GM19043 (cell line): ENCODE measurements around the gene SMIM13.
A peak's percentile ranks its signal among the peaks of the same experiment; 100 is the strongest.

Experiments
- ATAC-seq: cut with Tn5 transposase; IDR thresholded peaks from one replicate; pipeline ENCODE4 v1.9.1; 2021; ENCODE audit warnings: low read depth; ENCODE audit not compliant: unreplicated experiment

Gene SMIM13

DNA sequence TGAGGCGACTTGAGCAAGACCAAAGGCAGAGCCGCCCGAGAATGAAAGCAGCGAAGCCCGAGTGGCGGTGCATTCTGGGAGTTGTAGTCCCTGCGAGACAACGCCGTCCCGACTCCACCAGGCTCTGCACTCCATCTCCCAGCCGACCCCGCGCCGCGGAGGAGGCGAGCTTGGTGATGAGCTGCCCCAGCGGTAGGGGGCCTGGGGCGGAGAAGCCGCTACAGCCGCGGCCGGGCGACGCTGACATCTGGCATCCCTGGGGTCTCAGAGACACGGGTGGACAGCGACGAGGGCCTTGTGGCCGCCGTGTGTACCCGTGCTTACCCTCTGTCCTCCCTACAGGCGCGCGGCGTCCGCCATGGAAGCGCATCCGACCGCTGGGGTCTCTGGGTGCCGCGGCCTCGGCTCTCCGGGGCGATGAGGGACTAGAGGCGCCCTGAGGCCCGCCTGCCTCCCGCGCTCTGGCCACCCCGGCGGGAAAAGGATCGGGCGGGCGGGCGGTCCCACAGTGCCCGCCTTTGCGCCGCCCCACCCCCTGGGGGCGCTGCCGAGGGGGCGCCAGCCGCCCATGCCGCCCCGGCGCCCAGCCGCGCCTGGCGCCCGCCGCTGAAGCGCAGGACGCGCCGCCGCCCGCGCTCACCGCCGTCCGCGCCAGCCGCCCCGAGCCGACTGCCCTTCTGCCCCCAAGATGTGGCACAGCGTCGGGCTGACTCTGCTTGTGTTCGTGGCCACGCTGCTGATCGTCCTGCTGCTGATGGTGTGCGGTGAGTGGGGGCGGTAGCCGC is at the start of gene SMIM13:
Gene SMIM13 (plus strand): TSS at position 209 of the 785 bp plus-strand sequence. CDS start 480 bp downstream, at position 689.
- ATAC-seq, result peak; percentile 85

- peak; percentile 56 for ATAC-seq
These were observed 49.5 kb upstream of the SMIM13 start, which contains the start of gene ELOVL2 for GRCh38 chr6:11043961-11044711. Gene ELOVL2 (minus strand): TSS chr6:11044305. CDS start chr6:11044230, 75 bp downstream.

- ATAC-seq, result no peak
These were observed 48.9 kb upstream of the SMIM13 start for GRCh38 chr6:11044712-11045167.

DNA sequence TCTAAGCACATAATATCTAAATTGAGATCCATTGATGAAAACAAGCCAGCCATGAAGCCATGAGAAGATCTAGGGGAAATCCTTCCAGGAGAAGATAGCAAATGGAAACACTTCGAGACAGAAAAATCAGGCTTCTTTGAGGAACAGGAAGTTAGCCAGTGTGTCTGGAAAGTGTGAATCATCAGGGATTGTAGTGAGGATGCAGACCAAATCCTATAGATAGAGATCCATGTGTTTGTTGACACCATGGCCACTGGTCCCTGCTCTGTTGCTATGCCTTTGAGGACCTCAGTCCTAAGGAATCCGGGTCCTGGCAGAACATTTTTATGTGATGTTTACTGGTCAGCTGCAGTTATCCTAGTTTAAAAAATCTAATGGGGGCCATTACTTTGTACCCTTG is 42.9 kb upstream of the SMIM13 start:
- no peak for ATAC-seq

DNA sequence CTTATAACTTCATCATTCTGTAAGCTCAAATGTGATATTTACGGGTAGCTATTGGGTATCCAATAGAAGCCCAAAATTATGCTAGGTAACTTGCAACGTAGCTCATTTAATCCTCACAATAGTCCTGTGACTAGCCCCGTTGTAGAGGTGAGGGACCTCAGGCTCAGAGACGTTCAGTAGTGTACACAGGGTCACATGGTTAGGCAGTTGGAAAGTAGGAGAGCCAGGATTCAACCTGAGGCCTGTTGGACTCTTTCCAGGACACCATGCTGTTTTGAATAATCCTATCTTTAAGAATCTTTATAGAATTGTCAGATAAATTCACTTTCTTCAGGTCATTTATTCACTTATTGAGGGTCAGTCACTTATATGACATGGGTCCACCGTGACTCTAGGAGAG is 40.3 kb upstream of the SMIM13 start:
- no peak for ATAC-seq

GRCh38 chr6:11054722-11055121 is 38.9 kb upstream of the SMIM13 start:
- ATAC-seq, result no peak

DNA sequence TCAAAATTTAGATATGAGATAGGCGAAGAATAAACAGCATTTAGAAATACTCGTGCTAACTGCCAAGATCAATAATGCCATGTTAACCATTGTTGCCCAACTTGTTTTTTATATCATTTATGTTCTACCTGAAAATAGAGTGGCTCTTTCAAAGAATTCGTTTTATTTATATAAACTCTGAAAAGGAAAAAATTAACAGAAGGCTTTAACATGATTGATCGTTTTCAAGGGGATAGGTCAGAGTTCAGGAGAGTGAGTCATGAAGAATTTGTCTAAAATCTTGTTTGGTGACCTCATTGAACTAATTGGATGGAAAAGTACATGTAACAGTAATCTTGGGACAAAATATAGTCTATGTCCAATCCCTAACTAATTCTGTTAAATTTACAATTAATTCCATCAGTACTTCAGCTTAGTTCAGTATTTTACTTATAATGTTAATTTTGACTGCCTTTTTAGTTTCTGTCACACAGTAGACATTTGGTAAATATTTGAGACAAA is 38.5 kb upstream of the SMIM13 start:
- no peak for ATAC-seq

DNA sequence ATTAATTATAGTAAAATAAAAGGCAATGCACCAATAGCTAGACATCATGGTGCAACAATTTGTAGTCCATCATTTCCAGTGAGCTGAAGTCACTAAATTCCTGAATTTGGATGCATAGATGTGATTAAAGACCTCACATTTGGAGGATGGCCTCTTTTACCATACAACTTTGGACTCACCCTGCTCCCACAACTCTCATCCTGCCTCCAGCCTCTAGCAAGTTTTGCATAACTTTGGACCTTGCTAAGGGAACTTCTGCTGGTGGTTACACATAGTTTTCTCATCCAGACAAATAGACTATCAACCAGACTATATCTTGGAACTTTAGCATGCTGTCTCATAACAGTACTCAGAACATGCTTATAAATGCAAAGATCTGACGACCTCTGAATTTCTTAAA is 36.8 kb upstream of the SMIM13 start:
- ATAC-seq, result no peak

DNA sequence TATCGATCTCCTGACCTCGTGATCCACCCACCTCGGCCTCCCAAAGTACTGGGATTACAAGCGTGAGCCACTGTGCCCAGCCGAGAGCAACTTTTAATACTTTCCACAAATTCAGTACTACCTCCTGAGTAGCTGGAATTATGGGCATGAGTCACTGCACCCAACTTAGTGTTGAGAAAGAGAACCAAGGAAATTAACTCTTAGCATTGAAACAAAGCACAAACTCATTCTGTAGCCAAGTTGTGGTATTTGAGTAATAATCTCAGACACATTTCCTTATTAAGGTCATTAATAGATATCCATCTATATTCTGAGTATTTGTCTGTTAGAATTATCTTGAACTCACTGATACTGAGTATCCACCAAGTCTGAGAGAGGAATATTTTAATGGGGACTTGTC is 35.2 kb upstream of the SMIM13 start:
- no peak for ATAC-seq

DNA sequence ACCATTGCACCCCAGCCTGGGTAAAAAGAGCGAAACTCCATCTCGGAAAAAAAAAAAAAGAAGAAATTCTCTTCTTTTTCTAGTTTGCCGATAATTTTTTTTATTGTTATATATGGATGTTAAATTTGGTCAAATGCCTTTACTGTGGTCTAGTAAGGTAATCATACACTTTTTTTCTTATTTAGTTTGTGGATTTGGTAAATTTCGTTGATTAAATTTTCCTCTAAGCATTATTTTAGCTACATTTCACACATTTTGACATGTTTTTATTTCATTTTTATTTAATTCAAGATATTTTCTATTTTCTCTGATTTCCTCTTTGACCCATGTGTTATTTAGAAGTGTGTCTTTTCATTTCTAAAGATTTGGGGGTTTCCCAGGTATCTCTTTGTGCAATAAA is 31.6 kb upstream of the SMIM13 start:
- no peak for ATAC-seq

DNA sequence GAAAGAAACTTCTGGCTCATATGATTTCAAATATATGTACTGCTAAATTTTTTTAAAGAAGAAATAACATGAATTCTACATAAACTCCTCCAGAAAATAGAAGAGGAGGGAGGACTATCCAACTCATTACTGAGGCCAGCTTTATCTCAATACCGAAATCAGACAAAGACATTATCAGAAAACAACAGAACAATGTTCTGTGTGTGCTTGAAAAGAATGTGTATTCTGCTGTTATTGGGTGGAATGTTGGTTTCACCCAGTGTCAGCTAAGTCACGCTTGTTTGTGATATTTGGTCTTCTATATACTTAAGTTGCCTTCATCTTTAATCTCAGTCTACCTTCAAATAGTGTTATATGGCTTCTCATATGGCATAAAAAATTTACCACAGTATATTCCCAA is 30.9 kb upstream of the SMIM13 start:
- no peak for ATAC-seq

DNA sequence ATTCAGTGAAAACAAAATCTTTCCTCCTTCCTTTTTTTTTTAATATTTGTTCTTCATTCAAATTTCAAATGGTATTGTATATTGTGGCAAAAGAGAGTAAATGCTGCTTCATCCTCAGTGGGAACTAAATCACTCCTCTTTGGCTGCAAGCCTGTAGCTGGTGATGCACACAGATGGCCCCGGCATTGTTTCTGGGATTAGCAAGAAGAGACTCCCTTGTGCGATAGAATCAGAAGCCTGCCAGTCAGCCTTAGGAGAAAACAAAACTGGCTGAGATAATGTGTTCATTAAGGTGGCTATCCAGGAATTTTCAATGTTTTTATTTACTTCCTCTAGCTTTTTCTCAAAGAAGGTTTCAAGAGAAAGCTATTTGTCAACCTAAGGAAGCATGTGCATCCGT is 28.8 kb upstream of the SMIM13 start:
- no peak for ATAC-seq

DNA sequence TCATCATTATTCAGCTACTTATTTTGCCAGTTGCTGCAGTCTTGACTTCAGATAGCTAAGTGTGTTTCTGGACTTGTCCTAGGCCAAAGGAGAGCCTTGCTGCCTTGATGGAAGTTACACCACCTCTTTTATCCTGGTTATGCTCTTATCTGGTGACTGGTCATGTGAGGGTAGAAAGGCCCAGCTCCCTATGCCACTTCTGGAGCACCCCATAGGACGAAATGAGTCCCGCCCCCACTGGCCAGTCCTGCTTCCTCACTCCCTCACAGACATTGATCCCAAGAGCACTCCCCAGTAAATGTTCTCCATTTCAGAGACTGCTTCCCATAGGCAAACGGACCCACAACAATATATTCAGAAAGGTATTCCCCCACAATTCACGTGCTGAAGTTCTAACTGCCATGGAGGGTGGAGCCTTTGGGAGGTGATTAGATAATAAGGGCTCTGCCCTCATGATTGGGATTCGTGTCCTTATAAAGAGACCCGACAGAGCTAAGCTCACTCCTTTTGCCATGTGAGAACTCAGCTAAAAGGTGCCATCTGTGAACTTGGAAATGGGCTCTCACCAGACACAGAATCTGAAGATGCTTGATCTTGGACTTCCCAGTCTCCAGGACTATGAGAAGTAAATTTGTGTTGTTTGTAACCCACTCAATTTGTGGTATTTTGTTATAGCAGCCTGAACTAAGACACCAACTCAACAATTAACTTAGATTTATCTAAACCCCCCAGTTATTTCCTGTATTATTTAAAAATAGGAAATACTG is 28.0 kb upstream of the SMIM13 start:
- no peak for ATAC-seq

DNA sequence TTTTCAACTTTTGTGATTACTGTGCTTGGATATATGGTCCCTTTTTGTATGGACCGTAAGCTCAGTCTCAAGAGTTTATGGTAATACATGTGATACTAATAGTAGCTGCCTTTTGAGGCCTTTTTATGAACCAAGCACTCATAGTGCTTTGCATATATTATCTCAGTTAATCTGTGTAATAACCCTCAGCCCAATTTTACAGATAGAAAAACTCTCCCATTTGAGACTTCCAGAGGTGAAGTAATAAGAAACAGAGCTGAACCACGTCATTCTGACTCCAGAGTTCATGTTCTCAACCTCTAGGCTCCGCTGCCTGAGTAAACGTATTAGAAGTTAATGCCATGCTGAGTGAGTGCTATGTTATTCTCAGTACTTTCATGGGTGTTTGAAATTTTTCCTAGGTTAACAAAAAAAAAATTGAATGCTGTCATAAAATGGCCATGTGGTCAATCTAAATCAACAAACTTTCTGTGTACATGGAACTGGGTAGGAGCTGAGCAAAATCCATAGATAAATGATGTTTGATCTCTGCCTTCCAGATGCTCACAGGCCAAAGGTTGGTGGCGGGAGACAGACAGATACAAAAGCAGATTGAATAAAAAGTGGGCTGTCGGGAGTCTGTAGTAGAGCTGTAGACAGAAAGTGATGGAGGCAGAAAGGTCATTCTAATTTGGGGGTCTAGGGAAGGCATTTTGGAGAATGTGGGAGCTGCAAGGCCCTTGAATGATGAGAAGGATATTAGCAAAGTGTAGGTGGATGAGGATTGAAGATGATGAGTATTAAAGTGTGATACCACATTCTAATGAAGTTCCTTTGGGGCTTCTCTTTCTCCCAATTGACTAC is 26.9 kb upstream of the SMIM13 start:
- ATAC-seq, result no peak

DNA sequence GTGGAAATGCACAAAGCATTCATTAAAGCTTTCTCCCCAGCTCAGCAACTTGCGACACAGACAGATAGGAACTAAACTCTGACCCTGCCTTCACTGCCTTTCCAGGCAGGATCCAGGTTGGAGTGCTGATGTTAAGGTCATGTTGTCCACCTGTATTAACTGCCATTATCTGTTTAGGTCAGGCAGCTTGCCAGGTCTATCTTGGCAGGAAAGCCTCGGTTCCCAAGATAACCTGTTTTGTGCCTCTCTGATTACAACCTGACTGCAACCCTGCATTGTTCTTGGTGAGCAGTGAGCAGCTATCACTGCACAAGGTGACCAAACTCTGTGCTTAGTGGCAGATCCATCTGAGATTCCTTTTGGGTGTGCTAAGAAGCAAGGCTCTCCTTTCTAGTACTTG is 26.3 kb upstream of the SMIM13 start:
- ATAC-seq, result no peak

DNA sequence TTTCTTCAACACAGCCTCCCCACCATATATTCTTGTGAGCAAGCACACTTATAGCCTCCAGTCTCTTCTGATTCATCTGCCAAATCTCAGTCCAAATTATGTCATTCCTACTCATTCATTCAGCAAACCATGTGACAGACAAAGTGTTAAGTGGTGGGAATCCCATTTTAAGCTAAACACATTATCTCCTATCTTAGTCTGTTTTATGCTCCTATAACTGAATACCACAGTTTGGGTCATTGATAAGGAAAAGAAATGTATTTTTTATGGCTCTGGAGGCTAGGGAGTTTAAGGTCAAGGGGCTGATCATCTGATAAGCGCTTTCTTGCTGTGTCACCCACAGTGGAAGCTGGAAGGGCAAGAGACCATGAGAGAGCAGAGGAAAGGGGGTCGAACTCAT is 23.9 kb upstream of the SMIM13 start:
- ATAC-seq, result no peak

DNA sequence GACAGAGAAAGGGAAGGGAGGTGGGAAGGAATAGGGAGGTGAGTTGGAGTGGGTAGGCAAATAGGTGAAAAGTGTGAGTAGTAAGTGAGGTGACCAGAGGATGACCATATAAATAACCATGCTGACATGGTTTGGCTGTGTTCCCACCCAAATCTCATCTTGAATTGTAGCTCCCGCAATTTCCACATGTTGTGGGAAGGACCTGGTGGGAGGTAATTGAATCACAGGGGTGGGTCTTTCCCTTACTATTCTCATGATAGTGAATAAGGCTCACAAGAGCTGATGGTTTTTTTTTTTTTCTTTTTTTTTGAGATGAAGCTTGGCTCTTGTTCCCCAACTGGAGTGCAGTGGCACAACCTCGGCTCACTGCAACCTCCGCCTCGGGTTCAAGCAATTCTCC is 21.5 kb upstream of the SMIM13 start:
- ATAC-seq, result no peak

- no peak for ATAC-seq
These were observed 17.1 kb upstream of the SMIM13 start for GRCh38 chr6:11076540-11076939.

GRCh38 chr6:11078266-11078665 is 15.4 kb upstream of the SMIM13 start:
- ATAC-seq, result no peak

GRCh38 chr6:11080296-11080695 is 13.3 kb upstream of the SMIM13 start:
- ATAC-seq, result no peak
